AG08396 (cell line): ENCODE results near the gene RBM20.

Experiments used
- DNase-seq: peaks from one replicate; pipeline ENCODE4 v3.0.0; 2012; ENCODE audit warnings: low spot score, mixed read lengths

The RBM20 gene

GRCh38 chr10:110737886-110738634, 93.9 kb downstream of the RBM20 start:
- no peak for DNase-seq

GRCh38 chr10:110739811-110740271, 95.7 kb downstream of the RBM20 start:
- DNase-seq = no peak

- no peak for DNase-seq
These were observed 98.7 kb downstream of the RBM20 start for GRCh38 chr10:110742801-110743200.

- no peak for DNase-seq
These were observed 100.6 kb downstream of the RBM20 start for GRCh38 chr10:110744782-110745181.

- DNase-seq = peak; percentile 72
These were observed 102.2 kb downstream of the RBM20 start for GRCh38 chr10:110746254-110746826.

- no peak for DNase-seq
These were observed 103.0 kb downstream of the RBM20 start for GRCh38 chr10:110746969-110747608.

GRCh38 chr10:110747609-110748464, 103.7 kb downstream of the RBM20 start:
- DNase-seq = no peak

GRCh38 chr10:110748970-110749369, 104.8 kb downstream of the RBM20 start:
- no peak for DNase-seq

GRCh38 chr10:110750931-110751330, 106.8 kb downstream of the RBM20 start:
- no peak for DNase-seq

GRCh38 chr10:110751850-110752249, 107.7 kb downstream of the RBM20 start:
- DNase-seq = no peak

- no peak for DNase-seq
These were observed 109.3 kb downstream of the RBM20 start for GRCh38 chr10:110753462-110753861.

GRCh38 chr10:110754375-110755105, 110.4 kb downstream of the RBM20 start:
- DNase-seq = no peak

- DNase-seq = no peak
These were observed 111.6 kb downstream of the RBM20 start for GRCh38 chr10:110755781-110756180.

- no peak for DNase-seq
These were observed 112.7 kb downstream of the RBM20 start for GRCh38 chr10:110756876-110757275.

- no peak for DNase-seq
These were observed 113.5 kb downstream of the RBM20 start for GRCh38 chr10:110757586-110757985.

GRCh38 chr10:110758128-110758765, 114.1 kb downstream of the RBM20 start:
- DNase-seq = no peak

GRCh38 chr10:110758898-110759297, 114.8 kb downstream of the RBM20 start:
- DNase-seq = peak; percentile 45

- no peak for DNase-seq
These were observed 115.4 kb downstream of the RBM20 start for GRCh38 chr10:110759523-110759922.

GRCh38 chr10:110762109-110762848, 118.1 kb downstream of the RBM20 start:
- no peak for DNase-seq

- no peak for DNase-seq
These were observed 118.7 kb downstream of the RBM20 start for GRCh38 chr10:110762849-110763211.
